GM13977 (cell line): ENCODE results near the gene TXN2.
A peak's percentile ranks its signal among the peaks of the same experiment; 100 is the strongest.

ENCODE experiments used
- DNase-seq: peaks from one replicate; pipeline ENCODE4 v3.0.0; 2012; ENCODE audit warnings: low spot score
- in situ Hi-C: fragments of 300-500 bp; cut with MboI; formaldehyde crosslinking; loops from one replicate; pipeline ENCODE4 v1.12.0; 2022; ENCODE audit warnings: low sequenced_read_pairs, low pct_unique_long_range_greater_than_20kb, mixed read lengths, inconsistent platforms; ENCODE audit not compliant: unreplicated experiment
- TF ChIP-seq, protein P1 (sequence below): IDR thresholded peaks from 2 replicates; pipeline ENCODE4 v1.5.1; 2012; ENCODE audit warnings: mild to moderate bottlenecking, control low read depth; ENCODE audit not compliant: insufficient read depth; ENCODE audit errors: extremely low read depth, missing control alignments

TXN2 gene

DNA sequence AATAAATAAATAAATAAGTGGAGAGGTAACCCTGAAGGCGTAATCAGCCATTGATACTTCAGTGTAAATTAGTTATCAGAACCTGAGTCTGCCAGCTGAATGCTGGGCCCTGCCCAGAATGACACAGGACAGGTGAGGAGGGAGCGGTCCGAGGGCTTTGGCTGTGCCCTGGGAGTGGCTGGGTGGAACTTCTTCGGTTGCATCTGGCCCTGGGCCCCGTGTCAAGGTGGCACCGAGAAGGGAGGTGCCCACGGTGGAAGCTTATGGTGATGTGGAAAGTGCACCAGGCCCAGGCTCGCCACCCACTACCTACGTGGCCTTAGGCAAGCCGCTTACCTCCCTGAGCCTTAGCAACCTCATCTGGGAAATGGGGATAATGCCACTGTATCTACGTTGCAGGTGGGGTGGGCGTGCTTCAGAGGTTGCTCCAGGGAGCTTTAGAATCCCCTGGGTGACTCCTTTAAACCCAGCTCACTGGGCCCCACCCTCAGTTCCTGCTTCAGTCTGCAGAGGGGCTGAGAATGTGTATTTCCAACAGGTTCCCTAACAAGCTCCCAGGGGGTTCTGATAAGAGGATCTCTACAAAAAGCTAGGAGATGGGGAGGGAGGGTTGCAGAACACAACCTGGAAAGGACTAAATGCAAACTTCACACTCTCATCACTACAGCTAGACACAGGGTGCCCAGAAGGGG, 38.8 kb downstream of the TXN2 start:
- DNase-seq = no peak
- in situ Hi-C loops = no loop called here

DNA sequence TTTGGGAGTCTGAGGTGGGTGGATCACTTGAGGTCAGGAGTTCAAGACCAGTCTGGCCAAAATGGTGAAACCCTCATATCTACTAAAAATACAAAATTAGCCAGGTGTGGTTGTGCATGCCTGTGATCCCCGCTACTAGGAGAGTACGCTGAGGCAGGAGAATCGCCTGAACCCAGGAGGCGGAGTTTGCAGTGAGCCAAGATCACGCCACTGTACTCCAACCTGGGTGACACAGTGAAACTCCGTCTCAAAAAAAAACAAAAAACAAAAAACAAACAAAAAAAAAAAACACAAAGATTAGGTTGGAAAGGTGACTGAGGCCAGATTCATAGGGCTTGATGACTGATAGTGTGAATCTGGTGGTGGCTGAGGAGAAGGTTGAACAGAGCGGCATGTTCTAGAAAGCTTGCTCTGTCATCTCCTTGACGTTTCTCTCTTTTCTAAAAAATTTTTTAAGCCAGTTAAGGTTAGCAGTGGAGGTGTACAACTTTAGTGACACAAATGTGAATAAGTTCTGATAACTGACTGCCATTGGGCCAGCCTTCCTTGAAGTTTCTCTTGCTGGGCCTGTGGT, 40.9 kb downstream of the TXN2 start:
- DNase-seq = no peak
- TF ChIP-seq, protein P1, sequence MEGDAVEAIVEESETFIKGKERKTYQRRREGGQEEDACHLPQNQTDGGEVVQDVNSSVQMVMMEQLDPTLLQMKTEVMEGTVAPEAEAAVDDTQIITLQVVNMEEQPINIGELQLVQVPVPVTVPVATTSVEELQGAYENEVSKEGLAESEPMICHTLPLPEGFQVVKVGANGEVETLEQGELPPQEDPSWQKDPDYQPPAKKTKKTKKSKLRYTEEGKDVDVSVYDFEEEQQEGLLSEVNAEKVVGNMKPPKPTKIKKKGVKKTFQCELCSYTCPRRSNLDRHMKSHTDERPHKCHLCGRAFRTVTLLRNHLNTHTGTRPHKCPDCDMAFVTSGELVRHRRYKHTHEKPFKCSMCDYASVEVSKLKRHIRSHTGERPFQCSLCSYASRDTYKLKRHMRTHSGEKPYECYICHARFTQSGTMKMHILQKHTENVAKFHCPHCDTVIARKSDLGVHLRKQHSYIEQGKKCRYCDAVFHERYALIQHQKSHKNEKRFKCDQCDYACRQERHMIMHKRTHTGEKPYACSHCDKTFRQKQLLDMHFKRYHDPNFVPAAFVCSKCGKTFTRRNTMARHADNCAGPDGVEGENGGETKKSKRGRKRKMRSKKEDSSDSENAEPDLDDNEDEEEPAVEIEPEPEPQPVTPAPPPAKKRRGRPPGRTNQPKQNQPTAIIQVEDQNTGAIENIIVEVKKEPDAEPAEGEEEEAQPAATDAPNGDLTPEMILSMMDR = no peak
- in situ Hi-C loops = no loop called here

More for the DNA sequence above, 38.8 kb downstream of the TXN2 start:
- TF ChIP-seq, protein P1 = no peak

DNA sequence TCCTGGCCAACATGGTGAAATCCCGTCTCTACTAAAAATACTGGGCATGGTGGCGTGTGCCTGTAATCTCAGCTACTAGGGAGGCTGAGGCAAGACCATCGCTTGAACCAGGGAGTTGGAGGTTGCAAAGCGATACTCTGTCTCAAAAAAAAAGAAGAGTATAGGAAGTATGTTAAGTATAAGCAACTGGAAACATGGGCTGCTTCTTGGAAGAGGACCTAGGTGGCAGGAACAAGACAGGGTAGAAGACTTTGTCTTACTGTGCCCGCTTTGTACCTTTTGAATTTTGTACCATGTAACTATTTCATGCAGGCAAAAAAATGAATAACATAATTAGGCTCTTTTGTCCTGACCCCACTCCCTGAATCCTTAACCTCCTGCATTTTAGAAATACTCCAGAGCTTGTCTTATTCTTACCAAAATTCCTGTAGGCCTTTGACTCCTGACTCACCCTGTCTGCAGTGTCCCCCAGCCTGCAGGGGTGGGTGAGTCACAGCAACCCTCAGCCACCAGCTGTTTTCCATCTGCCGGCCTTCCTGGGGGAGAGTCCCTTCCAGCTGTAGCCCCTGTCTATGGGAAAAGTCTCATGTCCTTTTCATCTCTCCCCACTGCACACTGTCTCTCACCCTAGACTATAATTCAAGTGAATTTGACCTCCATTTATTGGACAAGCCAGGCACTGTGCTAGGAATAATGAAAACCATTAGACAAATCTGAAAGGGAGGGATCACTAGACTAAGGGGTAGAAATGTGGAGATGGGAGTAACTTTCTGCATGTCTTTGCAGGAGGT, 41.8 kb downstream of the TXN2 start:
- no peak for DNase-seq
- TF ChIP-seq, protein P1 = no peak
- in situ Hi-C loops = no loop called here

DNA sequence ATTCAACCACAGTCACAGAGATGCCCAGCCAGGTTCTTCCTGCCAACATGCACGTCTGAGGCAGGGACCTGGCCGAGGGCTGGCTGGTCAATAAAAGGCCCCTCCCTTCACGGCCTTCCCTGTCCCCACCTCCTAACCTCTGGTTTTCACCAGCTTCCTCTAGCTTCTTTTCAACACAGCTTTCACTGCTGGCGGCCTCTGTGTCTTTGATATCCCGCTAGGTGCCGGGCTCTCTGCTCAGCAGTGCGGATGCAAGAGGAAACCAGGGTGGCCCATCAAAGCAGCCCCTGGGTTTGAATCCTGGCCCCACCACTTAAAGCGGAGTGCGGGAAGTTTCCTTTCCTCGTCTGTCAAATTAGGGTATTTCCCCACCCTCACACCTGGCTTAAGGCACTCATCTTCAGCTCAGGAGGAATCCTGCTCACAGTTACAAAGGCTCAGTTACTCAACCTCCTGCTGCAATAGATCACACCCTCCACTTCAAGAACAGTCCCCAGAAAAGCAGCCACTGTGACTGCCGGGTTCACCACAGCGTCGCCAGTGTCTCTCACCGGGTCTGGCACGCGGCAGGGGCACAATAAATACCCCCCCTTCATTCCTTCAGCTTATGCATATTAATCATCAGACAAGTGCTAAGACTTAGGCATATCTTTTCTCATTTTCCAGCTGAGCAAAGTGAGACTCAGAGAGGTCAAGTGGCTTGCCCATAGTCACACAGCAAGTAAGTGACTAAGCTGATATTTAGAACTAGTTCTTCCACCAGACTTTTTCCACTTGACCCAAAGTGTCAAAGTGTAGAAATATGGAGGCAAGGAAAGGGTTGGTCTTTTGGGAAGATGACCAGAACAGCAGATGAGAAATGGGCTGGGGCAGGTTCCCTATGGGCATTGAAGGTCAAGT, 45.7 kb downstream of the TXN2 start:
- TF ChIP-seq, protein P1 = no peak
- in situ Hi-C loops = no loop called here
- peak; percentile 58 for DNase-seq

DNA sequence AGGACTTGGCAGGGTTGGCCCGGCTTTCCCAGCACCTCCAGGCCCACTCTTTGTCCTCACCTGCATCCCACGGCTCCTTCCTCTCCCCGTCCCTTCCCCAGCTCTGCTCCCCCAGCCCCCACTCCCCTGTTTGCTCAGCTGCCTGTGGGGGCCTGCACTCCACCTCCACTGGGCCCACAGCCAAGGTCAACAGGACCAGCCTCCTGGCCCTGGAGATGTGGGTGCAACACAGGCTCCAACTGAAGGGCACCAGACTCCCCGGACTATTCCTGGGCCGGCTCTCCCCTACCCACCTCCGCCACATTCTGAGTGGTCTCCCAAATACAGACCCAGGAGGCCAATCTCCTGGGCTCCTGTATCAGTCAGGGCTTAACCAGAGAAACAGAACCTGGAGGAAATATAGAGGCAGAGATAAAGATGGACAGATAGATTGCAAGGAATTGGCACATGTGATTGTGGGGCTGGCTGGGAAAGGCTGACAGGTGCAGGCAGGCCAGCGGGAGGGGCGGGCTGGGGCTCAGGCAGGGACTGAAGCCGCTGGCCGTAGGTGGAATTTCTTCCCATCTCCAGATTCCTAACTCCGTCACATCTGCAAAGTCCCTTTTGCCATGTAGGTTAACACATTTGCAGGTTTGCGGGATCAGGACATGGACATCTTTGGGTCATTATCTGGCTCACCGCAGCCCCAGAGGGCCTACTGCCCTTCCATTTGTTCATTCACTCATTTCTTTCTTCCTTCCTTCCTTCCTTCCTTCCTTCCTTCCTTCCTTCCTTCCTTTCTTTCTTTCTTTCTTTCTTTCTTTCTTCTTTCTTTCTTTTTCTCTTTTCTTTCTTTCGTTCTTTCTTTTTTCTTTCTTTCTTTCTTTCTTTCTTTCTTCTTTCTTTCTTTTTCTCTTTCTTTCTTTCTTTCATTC, 47.9 kb downstream of the TXN2 start:
- TF ChIP-seq, protein P1 = no peak
- no peak for DNase-seq
- in situ Hi-C loops = no loop called here
